Testis (tissue), 3 donors: Measurements from ENCODE around the gene SRPK1. TPM values are rescaled to one million over a fixed set of nuclear protein-coding genes. Genes with fewer than 3 reads are reported as not detected.

ENCODE experiments used
- DNase-seq: peaks from one replicate; pipeline ENCODE4 v3.0.0-alpha.2; 2019
- H3K27ac ChIP-seq, 2 donors: fragments of 200-600 bp; sonication (generic); one replicate each; pipeline ENCODE4 v1.5.1; 2019
- H3K27me3 ChIP-seq: fragments of 200-600 bp; sonication (generic); one replicate; pipeline ENCODE4 v1.5.1; 2019
- H3K36me3 ChIP-seq: fragments of 200-600 bp; sonication (generic); one replicate; pipeline ENCODE4 v1.5.1; 2017; ENCODE audit warnings: low read depth; ENCODE audit errors: missing control alignments
- H3K4me1 ChIP-seq: fragments of 200-600 bp; sonication (generic); one replicate; pipeline ENCODE4 v1.5.1; 2019
- H3K4me3 ChIP-seq, 2 donors: fragments of 200-600 bp; sonication (generic); one replicate each; pipeline ENCODE4 v1.5.1; 2017 to 2019
- H3K9me3 ChIP-seq: fragments of 200-600 bp; sonication (generic); one replicate; pipeline ENCODE4 v1.5.1; 2017
- CTCF ChIP-seq, 3 experiments: fragments of 450-650 bp in 2 of 3; fragments of 200-600 bp in 1 of 3; sonication (generic) in 1 of 3; IDR thresholded peaks; one replicate each; pipeline ENCODE4 v1.5.1; 2016 to 2019; ENCODE audit warnings: antibody characterized with exemption in 3 of 3, mild to moderate bottlenecking in 2 of 3, moderate library complexity in 1 of 3
- POLR2A ChIP-seq: fragments of 450-650 bp; IDR thresholded peaks from one replicate; pipeline ENCODE4 v1.6.1; 2017; ENCODE audit warnings: antibody characterized with exemption, mild to moderate bottlenecking, moderate library complexity
- WGBS, 2 donors: methylation state at CpG; one replicate each; pipeline ENCODE4 v1.1.5; 2018; 5-methylcytosine and 5-hydroxymethylcytosine counted together
- intact Hi-C: fragments of 100-400 bp; cut with DNase I; formaldehyde crosslinking; loops from one replicate; pipeline ENCODE4 v1.15.1; 2023; ENCODE audit warnings: low total_unique reads
- polyA plus RNA-seq: library from polyadenylated mRNA; stranded (reverse); fragments of 350-450 nt; fragmentation: Illumina TruSeq; extraction: RNeasy Lipid Tissue Mini Kit (QIAGEN cat#74804); gene quantifications from one replicate; pipeline ENCODE4 v1.2.3, GENCODE V29; 2014; ENCODE audit warnings: low read depth, low replicate concordance; ENCODE audit not compliant: insufficient read depth
- total RNA-seq, 2 donors: library from RNA; depleted of rRNA; stranded (reverse); fragments of >200 nt; gene quantifications; one replicate each; pipeline ENCODE4 v1.2.3, GENCODE V29; 2016

SRPK1 gene
- total and polyA plus RNA-seq, 3 donors from 2014 or later: 77.3 to 86.3 (median 84.6) TPM

- intact Hi-C loops: no loop called here
- no peaks in the 10 kb centered on the region for H3K36me3 ChIP-seq
- TF ChIP-seq CTCF (IDR thresholded peaks at IDR 0.05) (no peak), POLR2A (no peak)
Measured at GRCh38 chr6:35844290-35844689, 76.6 kb downstream of the SRPK1 start.

GRCh38 chr6:35842381-35842780 lies 78.5 kb downstream of the SRPK1 start:
- H3K4me1 ChIP-seq: peaks cover 18% of the 10 kb centered on the region
- no peak for TF ChIP-seq POLR2A
- TF ChIP-seq CTCF (IDR thresholded peaks at IDR 0.05): no peak
- no peak overlapping the region for H3K4me3 ChIP-seq
- WGBS, 2 donors: 92 to 97% methylated on average over 3 of the region's 3 CpGs
- H3K27me3 ChIP-seq: no peaks in the 10 kb centered on the region
- no peak overlapping the region for H3K27ac ChIP-seq
- H3K36me3 ChIP-seq: no peaks in the 10 kb centered on the region
- no peaks in the 10 kb centered on the region for H3K9me3 ChIP-seq
- intact Hi-C loops: no loop called here
- DNase-seq: no peak

More at GRCh38 chr6:35844290-35844689, 76.6 kb downstream of the SRPK1 start:
- no peak overlapping the region for H3K4me3 ChIP-seq
- H3K27me3 ChIP-seq: no peaks in the 10 kb centered on the region
- peaks cover 2% of the 10 kb centered on the region for H3K4me1 ChIP-seq
- H3K9me3 ChIP-seq: no peaks in the 10 kb centered on the region
- peak overlapping the region; percentile 20 to 54 for H3K27ac ChIP-seq
- 90 to 92% methylated on average over 3 of the region's 3 CpGs for WGBS, 2 donors
- DNase-seq: no peak

- 33 to 48% methylated on average over 1 of the region's 1 CpG for WGBS, 2 donors
- Histone ChIP-seq H3K4me1 (peaks cover 20% of the 10 kb centered on the region), H3K27me3 (no peaks in the 10 kb centered on the region), H3K36me3 (no peaks in the 10 kb centered on the region), H3K27ac (peak overlapping the region; percentile 54 to 56), H3K4me3 (no peak overlapping the region), H3K9me3 (no peaks in the 10 kb centered on the region)
- no peak for TF ChIP-seq CTCF (IDR thresholded peaks at IDR 0.05)
- no peak for TF ChIP-seq POLR2A
- DNase-seq: no peak
- intact Hi-C loops: no loop called here
Measured at GRCh38 chr6:35839019-35839418, 81.9 kb downstream of the SRPK1 start.

GRCh38 chr6:35833536-35833935 lies 87.4 kb downstream of the SRPK1 start:
- Histone ChIP-seq H3K4me3 (no peak overlapping the region), H3K9me3 (no peaks in the 10 kb centered on the region), H3K27me3 (no peaks in the 10 kb centered on the region), H3K4me1 (peaks cover 12% of the 10 kb centered on the region), H3K27ac (no peak overlapping the region), H3K36me3 (no peaks in the 10 kb centered on the region)
- no peak for TF ChIP-seq CTCF (IDR thresholded peaks at IDR 0.05)
- no peak for TF ChIP-seq POLR2A
- WGBS, 2 donors: 91 to 95% methylated on average over 7 of the region's 7 CpGs
- DNase-seq: no peak
- intact Hi-C loops: no loop called here

GRCh38 chr6:35831257-35832007 lies 89.5 kb downstream of the SRPK1 start:
- intact Hi-C loops: no loop called here
- 88 to 92% methylated on average over 5 of the region's 5 CpGs for WGBS, 2 donors

More at GRCh38 chr6:35831257-35832007, 89.5 kb downstream of the SRPK1 start:
- no peaks in the 10 kb centered on the region for H3K27me3 ChIP-seq
- no peaks in the 10 kb centered on the region for H3K9me3 ChIP-seq
- no peak for DNase-seq
- TF ChIP-seq CTCF (IDR thresholded peaks at IDR 0.05) (no peak), POLR2A (no peak)
- no peaks in the 10 kb centered on the region for H3K4me1 ChIP-seq
- H3K36me3 ChIP-seq: no peaks in the 10 kb centered on the region
- no peak overlapping the region for H3K27ac ChIP-seq
- H3K4me3 ChIP-seq: no peak overlapping the region
